Dendritic cell treated with granulocyte-macrophage colony-stimulating factor and Interleukin-4, amounts not matched to agents 40 ng/mL and 50 ng/mL, for 4 days (primary cell): Measurements from ENCODE around the gene GUCD1.
"Not testable (repeated sequence)": the region's sequence is repeated elsewhere in the genome, so short reads cannot be mapped to it uniquely, and the experiment has no call there.

Source experiments
- H3K27ac Mint-ChIP-seq: one replicate; pipeline ENCODE4 v1.8.0; 2022; ENCODE audit warnings: mild to moderate bottlenecking, mixed read lengths
- H3K27me3 Mint-ChIP-seq: one replicate; pipeline ENCODE4 v1.8.0; 2022; ENCODE audit warnings: mild to moderate bottlenecking, mixed read lengths
- H3K36me3 Mint-ChIP-seq: one replicate; pipeline ENCODE4 v1.8.0; 2022; ENCODE audit warnings: low read depth, mixed read lengths
- H3K4me1 Mint-ChIP-seq: one replicate; pipeline ENCODE4 v1.8.0; 2022; ENCODE audit warnings: low read depth, mixed read lengths
- H3K4me3 Mint-ChIP-seq: one replicate; pipeline ENCODE4 v1.8.0; 2022; ENCODE audit warnings: mild to moderate bottlenecking, moderate library complexity, mixed read lengths
- H3K9me3 Mint-ChIP-seq: one replicate; pipeline ENCODE4 v1.8.0; 2022; ENCODE audit warnings: mixed read lengths
- intact Hi-C: fragments of 100-400 bp; cut with micrococcal nuclease; formaldehyde crosslinking; loops from one replicate; pipeline ENCODE4 v1.15.0; 2022

Gene GUCD1

DNA sequence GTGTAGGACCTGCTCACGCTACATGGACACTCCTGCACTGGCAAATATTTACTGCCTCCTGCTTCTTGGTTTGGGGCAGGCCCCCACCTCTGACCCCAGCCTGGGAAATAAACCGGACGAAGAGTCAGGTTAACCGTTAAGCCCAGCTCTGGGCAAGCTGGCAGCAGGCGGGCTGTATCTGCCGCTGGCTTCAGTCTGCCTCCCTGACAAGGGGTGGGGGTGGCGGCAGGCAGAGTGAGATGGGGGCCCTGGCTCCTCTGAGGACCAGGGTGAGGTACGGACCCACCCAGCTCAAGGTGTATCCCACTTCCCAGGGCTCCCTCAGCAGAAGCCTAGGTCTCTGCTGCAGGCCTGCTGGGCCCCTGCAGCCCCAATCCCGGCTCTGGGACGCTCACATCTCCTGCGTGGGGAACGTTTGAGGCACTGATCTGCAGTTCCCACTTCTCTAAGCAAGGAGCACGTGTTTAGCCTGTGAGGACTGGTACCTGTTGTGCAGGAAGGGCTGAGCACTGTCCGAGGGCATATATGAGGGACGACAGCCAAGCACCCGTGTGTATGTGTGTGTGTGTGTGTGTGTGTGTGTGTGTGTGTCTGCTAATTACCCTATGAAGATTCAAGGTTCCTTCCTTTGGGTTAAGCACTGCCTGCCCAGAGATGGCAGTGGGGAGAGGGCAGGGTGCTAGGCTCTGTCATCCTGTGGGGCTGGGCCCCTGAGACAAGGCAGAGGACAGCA, 39.1 kb upstream of the GUCD1 start:
- peaks cover 7% of the 10 kb centered on the region for H3K4me1 Mint-ChIP-seq
- H3K27me3 Mint-ChIP-seq, result peaks cover 8% of the 10 kb centered on the region
- H3K4me3 Mint-ChIP-seq, result no peak overlapping the region
- H3K36me3 Mint-ChIP-seq, result no peaks in the 10 kb centered on the region
- intact Hi-C loops, result no loop called here
- H3K27ac Mint-ChIP-seq, result peak overlapping the region; percentile 73
- H3K9me3 Mint-ChIP-seq, result no peaks in the 10 kb centered on the region

DNA sequence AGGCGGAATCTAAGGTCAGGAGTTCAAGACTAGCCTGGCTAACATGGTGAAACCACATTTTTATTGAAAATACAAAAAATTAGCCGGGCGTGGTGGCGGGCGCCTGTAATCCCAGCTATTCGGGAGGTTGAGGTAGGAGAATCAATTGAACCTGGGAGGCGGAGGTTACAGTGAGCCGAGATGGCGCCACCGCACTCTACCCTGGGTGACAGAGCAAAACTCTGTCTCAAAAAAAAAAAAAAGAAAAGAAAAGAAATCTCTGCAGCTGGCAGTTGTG, 38.6 kb upstream of the GUCD1 start:
- intact Hi-C loops, H3K9me3 Mint-ChIP-seq: not testable (repeated sequence)
- peak overlapping the region; percentile 73 for H3K27ac Mint-ChIP-seq

DNA sequence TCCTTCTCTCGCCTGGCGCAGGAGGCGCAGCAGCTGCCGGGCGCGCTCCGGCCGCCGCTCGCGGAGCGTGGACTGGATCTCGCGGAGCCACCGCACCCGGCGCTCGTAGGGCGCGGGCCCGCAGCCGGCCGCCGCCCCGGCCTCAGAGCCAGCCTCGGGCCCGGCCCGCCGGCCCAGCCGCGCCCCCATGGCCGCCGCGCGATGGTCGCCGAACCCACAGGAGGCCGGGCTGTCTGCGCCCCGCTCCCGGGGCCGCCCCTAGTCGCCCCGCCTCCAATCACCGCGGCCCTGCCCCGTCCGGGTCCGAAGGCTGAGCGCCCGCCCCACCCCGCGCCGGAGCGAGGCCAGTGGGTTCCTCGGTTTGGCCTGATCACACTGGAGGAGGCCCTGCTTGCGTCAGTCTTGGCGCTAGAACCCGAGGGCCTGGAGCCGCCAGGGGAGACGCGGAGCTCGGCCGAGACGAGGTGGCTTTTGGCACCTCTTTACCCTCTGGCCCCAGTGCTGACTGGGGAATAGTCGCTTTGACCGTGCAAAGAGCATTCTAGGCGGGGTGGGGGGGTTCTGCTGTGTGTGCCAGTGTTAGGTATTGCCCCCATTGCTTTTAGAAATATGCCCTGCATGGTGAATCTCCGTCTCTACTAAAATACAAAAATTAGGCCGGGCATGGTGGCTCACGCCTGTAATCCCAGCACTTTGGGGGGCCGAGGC, 38.1 kb upstream of the GUCD1 start, which contains the start of gene LRRC75B:
Gene LRRC75B (minus strand): TSS at position 223 of the 708 bp plus-strand sequence. CDS start 34 bp downstream, at position 189.
- Mint-ChIP-seq H3K36me3 (no peaks in the 10 kb centered on the region), H3K4me1 (peaks cover 7% of the 10 kb centered on the region), H3K27ac (peak within 1 kb of the TSS; percentile 73)

More for the DNA sequence above, 38.6 kb upstream of the GUCD1 start:
- H3K36me3 Mint-ChIP-seq, H3K27me3 Mint-ChIP-seq, H3K4me1 Mint-ChIP-seq: not testable (repeated sequence)
- H3K4me3 Mint-ChIP-seq, result peak overlapping the region; percentile 67

GRCh38 chr22:24592058-24592850, 37.3 kb upstream of the GUCD1 start:
- Mint-ChIP-seq H3K4me1 (peaks cover 7% of the 10 kb centered on the region), H3K9me3 (no peaks in the 10 kb centered on the region), H3K36me3 (no peaks in the 10 kb centered on the region), H3K27ac (peak overlapping the region; percentile 73), H3K27me3 (peaks cover 8% of the 10 kb centered on the region), H3K4me3 (peak overlapping the region; percentile 79)
- intact Hi-C loops, result no loop called here

More for the DNA sequence above, 38.1 kb upstream of the GUCD1 start, which contains the start of gene LRRC75B:
- Mint-ChIP-seq H3K9me3 (no peaks in the 10 kb centered on the region), H3K27me3 (peaks cover 8% of the 10 kb centered on the region), H3K4me3 (peak within 1 kb of the TSS; percentile 79)
- intact Hi-C loops, result no loop called here

- H3K4me3 Mint-ChIP-seq, result no peak overlapping the region
- intact Hi-C loops, result no loop called here
- H3K27me3 Mint-ChIP-seq, result peaks cover 8% of the 10 kb centered on the region
- H3K4me1 Mint-ChIP-seq, result peaks cover 7% of the 10 kb centered on the region
- no peaks in the 10 kb centered on the region for H3K36me3 Mint-ChIP-seq
- H3K9me3 Mint-ChIP-seq, result no peaks in the 10 kb centered on the region
- H3K27ac Mint-ChIP-seq, result no peak overlapping the region
Observed at GRCh38 chr22:24591286-24591830, 36.4 kb upstream of the GUCD1 start.

DNA sequence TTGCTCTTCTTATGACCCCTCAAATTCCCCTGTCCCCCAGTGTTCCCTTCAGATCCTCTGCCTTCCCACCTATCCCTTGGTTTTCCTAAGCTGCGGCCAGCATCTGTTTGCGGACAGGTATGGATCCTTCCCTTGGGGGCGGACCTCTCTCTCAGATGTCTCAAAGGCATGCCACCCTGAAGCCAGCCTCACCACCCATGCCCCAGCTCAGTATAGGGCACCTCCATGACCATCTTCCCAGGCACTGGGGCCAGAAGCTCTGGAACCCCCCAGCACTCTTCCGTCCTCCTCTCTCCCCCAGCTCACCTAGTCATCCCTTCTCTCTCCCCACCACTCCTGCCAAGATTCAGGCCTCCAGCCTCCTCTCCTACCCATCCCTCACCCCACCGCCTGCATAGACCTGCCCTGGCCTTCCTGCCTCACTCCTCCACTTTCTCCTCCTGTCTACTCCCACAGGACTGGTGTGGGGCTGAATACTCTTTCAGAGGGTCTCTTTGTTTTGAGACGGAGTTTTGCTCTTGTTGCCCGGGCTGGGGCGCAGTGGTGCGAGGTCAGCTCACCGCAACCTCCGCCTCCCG, 35.7 kb upstream of the GUCD1 start:
- H3K27me3 Mint-ChIP-seq, result peaks cover 8% of the 10 kb centered on the region
- no peaks in the 10 kb centered on the region for H3K9me3 Mint-ChIP-seq
- H3K36me3 Mint-ChIP-seq, result no peaks in the 10 kb centered on the region
- intact Hi-C loops, result no loop called here
- no peak overlapping the region for H3K4me3 Mint-ChIP-seq
- no peak overlapping the region for H3K27ac Mint-ChIP-seq
- H3K4me1 Mint-ChIP-seq, result peaks cover 7% of the 10 kb centered on the region

- H3K4me3 Mint-ChIP-seq, result no peak overlapping the region
- intact Hi-C loops, result no loop called here
- peaks cover 7% of the 10 kb centered on the region for H3K4me1 Mint-ChIP-seq
- H3K9me3 Mint-ChIP-seq, result no peaks in the 10 kb centered on the region
- peaks cover 8% of the 10 kb centered on the region for H3K27me3 Mint-ChIP-seq
- no peaks in the 10 kb centered on the region for H3K36me3 Mint-ChIP-seq
- no peak overlapping the region for H3K27ac Mint-ChIP-seq
Observed at GRCh38 chr22:24589518-24590030, 34.6 kb upstream of the GUCD1 start.

- peaks cover 6% of the 10 kb centered on the region for H3K27me3 Mint-ChIP-seq
- no peak overlapping the region for H3K27ac Mint-ChIP-seq
- no peaks in the 10 kb centered on the region for H3K9me3 Mint-ChIP-seq
- no peak overlapping the region for H3K4me3 Mint-ChIP-seq
- intact Hi-C loops, result no loop called here
- no peaks in the 10 kb centered on the region for H3K36me3 Mint-ChIP-seq
- peaks cover 7% of the 10 kb centered on the region for H3K4me1 Mint-ChIP-seq
Observed at GRCh38 chr22:24588757-24589481, 34.0 kb upstream of the GUCD1 start.

- Mint-ChIP-seq H3K4me3 (no peak overlapping the region), H3K27ac (no peak overlapping the region), H3K9me3 (no peaks in the 10 kb centered on the region), H3K4me1 (peaks cover 7% of the 10 kb centered on the region), H3K27me3 (peaks cover 6% of the 10 kb centered on the region), H3K36me3 (no peaks in the 10 kb centered on the region)
- intact Hi-C loops, result no loop called here
Observed at GRCh38 chr22:24588381-24588756, 33.4 kb upstream of the GUCD1 start.

DNA sequence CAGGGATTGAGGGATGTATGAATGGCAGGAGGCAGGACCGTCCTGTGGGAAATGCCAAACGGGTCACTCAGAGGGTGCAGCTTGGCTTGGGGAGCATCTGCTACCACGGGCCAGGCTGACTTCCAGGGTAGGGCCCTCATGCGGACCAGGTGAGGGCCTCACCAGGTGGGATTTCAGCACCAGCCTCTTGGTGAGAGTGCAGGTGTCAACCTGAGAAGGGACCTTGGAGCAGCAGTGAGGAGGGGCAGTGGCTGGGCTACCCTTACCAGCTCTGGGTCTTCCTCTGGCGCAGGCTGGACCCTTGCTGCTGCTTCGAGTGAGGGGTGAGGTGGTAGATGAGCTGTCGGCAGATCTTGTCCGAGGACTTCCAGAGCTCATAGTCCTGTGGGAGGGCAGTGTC, 33.0 kb upstream of the GUCD1 start:
- intact Hi-C loops, result no loop called here
- H3K4me1 Mint-ChIP-seq, result peaks cover 7% of the 10 kb centered on the region
- no peak overlapping the region for H3K27ac Mint-ChIP-seq
- no peaks in the 10 kb centered on the region for H3K36me3 Mint-ChIP-seq
- H3K4me3 Mint-ChIP-seq, result no peak overlapping the region
- no peaks in the 10 kb centered on the region for H3K9me3 Mint-ChIP-seq
- peaks cover 6% of the 10 kb centered on the region for H3K27me3 Mint-ChIP-seq

DNA sequence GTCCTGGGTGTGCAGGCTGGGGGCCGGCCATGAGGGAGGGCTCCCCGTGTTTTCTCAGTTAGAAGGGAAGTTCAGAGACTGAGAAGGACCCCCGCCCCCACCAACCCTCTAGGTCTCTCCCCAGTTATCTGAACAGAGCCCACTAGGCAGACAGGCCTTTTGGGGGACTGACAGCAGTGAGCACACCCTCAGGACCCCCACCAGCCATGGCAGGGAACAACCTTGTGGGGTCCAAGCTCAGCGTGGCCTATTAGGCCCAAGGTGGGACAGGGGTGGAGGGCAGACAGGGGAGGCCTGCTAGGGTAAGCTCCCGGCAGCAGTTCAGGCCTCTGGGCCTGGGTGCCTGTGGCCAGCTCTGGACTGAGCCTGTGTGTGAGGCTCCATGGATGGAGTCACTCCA, 32.3 kb upstream of the GUCD1 start:
- Mint-ChIP-seq H3K27me3 (peaks cover 3% of the 10 kb centered on the region), H3K36me3 (no peaks in the 10 kb centered on the region), H3K4me3 (no peak overlapping the region), H3K4me1 (peaks cover 2% of the 10 kb centered on the region), H3K9me3 (no peaks in the 10 kb centered on the region), H3K27ac (no peak overlapping the region)
- intact Hi-C loops, result no loop called here

- Mint-ChIP-seq H3K4me3 (no peak overlapping the region), H3K27me3 (no peaks in the 10 kb centered on the region), H3K9me3 (no peaks in the 10 kb centered on the region), H3K27ac (no peak overlapping the region), H3K4me1 (no peaks in the 10 kb centered on the region), H3K36me3 (no peaks in the 10 kb centered on the region)
- intact Hi-C loops, result no loop called here
Observed at GRCh38 chr22:24585927-24586546, 31.1 kb upstream of the GUCD1 start.

GRCh38 chr22:24585461-24585860, 30.5 kb upstream of the GUCD1 start:
- Mint-ChIP-seq H3K27me3 (no peaks in the 10 kb centered on the region), H3K4me1 (no peaks in the 10 kb centered on the region), H3K4me3 (no peak overlapping the region), H3K27ac (no peak overlapping the region), H3K9me3 (no peaks in the 10 kb centered on the region), H3K36me3 (no peaks in the 10 kb centered on the region)
- intact Hi-C loops, result no loop called here
